Neural cell (in vitro differentiated cells): ENCODE results near the gene SNCAIP. TPM values are rescaled to one million over a fixed set of nuclear protein-coding genes. Genes with fewer than 3 reads are reported as not detected.
A peak's percentile ranks its signal among the peaks of the same experiment; 100 is the strongest.

Experiments used
- H2AFZ ChIP-seq: fragments of 200-600, 300-800 bp; sonication (generic), shearing (Covaris generic); 2 replicates; pipeline ENCODE4 v1.6.0; 2014; ENCODE audit warnings: low read depth, mild to moderate bottlenecking, antibody characterized with exemption, low read length, moderate library complexity
- H3F3A ChIP-seq: fragments of 200-600 bp; shearing (Covaris generic); 2 replicates; pipeline ENCODE4 v1.6.1; 2016; ENCODE audit warnings: mild to moderate bottlenecking, moderate library complexity, mixed read lengths, antibody characterized with exemption, low read length; ENCODE audit not compliant: insufficient read depth, poor library complexity, severe bottlenecking
- H3K27ac ChIP-seq: fragments of 200-600, 300-800 bp; sonication (generic), shearing (Covaris generic); 2 replicates; pipeline ENCODE4 v1.5.1; 2014; ENCODE audit warnings: mild to moderate bottlenecking, low read length, moderate library complexity
- H3K27me3 ChIP-seq: fragments of 300-800, 200-600 bp; sonication (generic), shearing (Covaris generic); 2 replicates; pipeline ENCODE4 v1.6.0; 2014; ENCODE audit warnings: mild to moderate bottlenecking, low read depth, low read length, moderate library complexity; ENCODE audit not compliant: insufficient read depth
- H3K36me3 ChIP-seq: fragments of 300-800, 200-600 bp; sonication (generic), shearing (Covaris generic); 2 replicates; pipeline ENCODE4 v1.5.1; 2014; ENCODE audit warnings: mild to moderate bottlenecking, antibody characterized with exemption, low read length, moderate library complexity; ENCODE audit not compliant: insufficient read depth
- H3K4me2 ChIP-seq: fragments of 300-800, 200-600 bp; sonication (generic), shearing (Covaris generic); 2 replicates; pipeline ENCODE4 v1.6.0; 2014; ENCODE audit warnings: mild to moderate bottlenecking, low read length
- H3K4me3 ChIP-seq: fragments of 300-800, 200-600 bp; sonication (generic), shearing (Covaris generic); 2 replicates; pipeline ENCODE4 v1.5.1; 2014; ENCODE audit warnings: mild to moderate bottlenecking, low read length, moderate library complexity
- H3K79me2 ChIP-seq: fragments of 200-600 bp; shearing (Covaris generic); replicated peaks from 2 replicates; pipeline ENCODE4 v1.6.0; 2014; ENCODE audit warnings: mild to moderate bottlenecking, low read length, moderate library complexity; ENCODE audit not compliant: insufficient read depth
- H3K9ac ChIP-seq: fragments of 300-800, 200-600 bp; sonication (generic), shearing (Covaris generic); 2 replicates; pipeline ENCODE4 v1.6.1; 2016; ENCODE audit warnings: mild to moderate bottlenecking, low read length, mixed read lengths
- H3K9me2 ChIP-seq: fragments of 200-600 bp; shearing (Covaris generic); 2 replicates; pipeline ENCODE4 v1.6.1; 2016; ENCODE audit warnings: mild to moderate bottlenecking, low read length, mixed read lengths; ENCODE audit not compliant: insufficient read depth
- H3K9me3 ChIP-seq: fragments of 200-600, 300-800 bp; sonication (generic), shearing (Covaris generic); 2 replicates; pipeline ENCODE4 v1.6.1; 2016; ENCODE audit warnings: mild to moderate bottlenecking, mixed run types, low read length, moderate library complexity, mixed read lengths
- H4K20me1 ChIP-seq: fragments of 200-600 bp; shearing (Covaris generic); 2 replicates; pipeline ENCODE4 v1.6.1; 2016; ENCODE audit warnings: mild to moderate bottlenecking, mixed run types; ENCODE audit not compliant: insufficient read depth
- CTCF ChIP-seq: fragments of 450-650 bp; IDR thresholded peaks from 2 replicates; pipeline ENCODE4 v1.5.1; 2014; ENCODE audit warnings: antibody characterized with exemption, mild to moderate bottlenecking, moderate library complexity; ENCODE audit not compliant: poor library complexity, severe bottlenecking
- EP300 ChIP-seq: fragments of 450-650 bp; conservative IDR thresholded peaks from 2 replicates; pipeline ENCODE4 v1.6.1; 2014; ENCODE audit warnings: antibody characterized with exemption, mild to moderate bottlenecking, moderate library complexity; ENCODE audit not compliant: poor library complexity, severe bottlenecking
- EZH2 ChIP-seq: fragments of 200-600, 300-800 bp; shearing (Covaris generic), sonication (generic); IDR thresholded peaks from 2 replicates; pipeline ENCODE4 v1.6.1; 2014; ENCODE audit warnings: antibody characterized with exemption, low read length, borderline replicate concordance, mild to moderate bottlenecking; ENCODE audit not compliant: insufficient read depth, poor library complexity, severe bottlenecking
- MXI1 ChIP-seq: fragments of 450-650 bp; conservative IDR thresholded peaks from 2 replicates; pipeline ENCODE4 v1.6.1; 2014; ENCODE audit warnings: antibody characterized with exemption, mild to moderate bottlenecking; ENCODE audit not compliant: poor library complexity, severe bottlenecking
- POLR2AphosphoS5 ChIP-seq: IDR thresholded peaks from 2 replicates; pipeline ENCODE4 v1.6.1; 2012
- RAD21 ChIP-seq: fragments of 450-650 bp; conservative IDR thresholded peaks from 2 replicates; pipeline ENCODE4 v1.6.1; 2014; ENCODE audit warnings: antibody characterized with exemption, mild to moderate bottlenecking, moderate library complexity
- SMC3 ChIP-seq: fragments of 450-650 bp; conservative IDR thresholded peaks from 2 replicates; pipeline ENCODE4 v1.6.1; 2014; ENCODE audit warnings: antibody characterized with exemption, mild to moderate bottlenecking, moderate library complexity; ENCODE audit not compliant: poor library complexity
- TAF1 ChIP-seq: IDR thresholded peaks from 2 replicates; pipeline ENCODE4 v1.6.1; 2012; ENCODE audit warnings: low read depth
- polyA plus RNA-seq: library from polyadenylated mRNA; depleted of rRNA; stranded (reverse); fragments of >200 nt; gene quantifications from 2 replicates; pipeline ENCODE4 v1.2.3, GENCODE V29; 2014
- TF ChIP-seq, protein P1 (sequence below): IDR thresholded peaks from 2 replicates; pipeline ENCODE4 v1.6.1; 2012; ENCODE audit warnings: borderline replicate concordance

The SNCAIP gene
- polyA plus RNA-seq, 1 donor from 2014 or later, result 25.6 TPM

- TF ChIP-seq EP300 (no peak), MXI1 (no peak), POLR2AphosphoS5 (no peak), EZH2 (no peak), RAD21 (peak; percentile 88), TAF1 (no peak), CTCF (peak; percentile 90), SMC3 (peak; percentile 85)
- TF ChIP-seq, protein P1, sequence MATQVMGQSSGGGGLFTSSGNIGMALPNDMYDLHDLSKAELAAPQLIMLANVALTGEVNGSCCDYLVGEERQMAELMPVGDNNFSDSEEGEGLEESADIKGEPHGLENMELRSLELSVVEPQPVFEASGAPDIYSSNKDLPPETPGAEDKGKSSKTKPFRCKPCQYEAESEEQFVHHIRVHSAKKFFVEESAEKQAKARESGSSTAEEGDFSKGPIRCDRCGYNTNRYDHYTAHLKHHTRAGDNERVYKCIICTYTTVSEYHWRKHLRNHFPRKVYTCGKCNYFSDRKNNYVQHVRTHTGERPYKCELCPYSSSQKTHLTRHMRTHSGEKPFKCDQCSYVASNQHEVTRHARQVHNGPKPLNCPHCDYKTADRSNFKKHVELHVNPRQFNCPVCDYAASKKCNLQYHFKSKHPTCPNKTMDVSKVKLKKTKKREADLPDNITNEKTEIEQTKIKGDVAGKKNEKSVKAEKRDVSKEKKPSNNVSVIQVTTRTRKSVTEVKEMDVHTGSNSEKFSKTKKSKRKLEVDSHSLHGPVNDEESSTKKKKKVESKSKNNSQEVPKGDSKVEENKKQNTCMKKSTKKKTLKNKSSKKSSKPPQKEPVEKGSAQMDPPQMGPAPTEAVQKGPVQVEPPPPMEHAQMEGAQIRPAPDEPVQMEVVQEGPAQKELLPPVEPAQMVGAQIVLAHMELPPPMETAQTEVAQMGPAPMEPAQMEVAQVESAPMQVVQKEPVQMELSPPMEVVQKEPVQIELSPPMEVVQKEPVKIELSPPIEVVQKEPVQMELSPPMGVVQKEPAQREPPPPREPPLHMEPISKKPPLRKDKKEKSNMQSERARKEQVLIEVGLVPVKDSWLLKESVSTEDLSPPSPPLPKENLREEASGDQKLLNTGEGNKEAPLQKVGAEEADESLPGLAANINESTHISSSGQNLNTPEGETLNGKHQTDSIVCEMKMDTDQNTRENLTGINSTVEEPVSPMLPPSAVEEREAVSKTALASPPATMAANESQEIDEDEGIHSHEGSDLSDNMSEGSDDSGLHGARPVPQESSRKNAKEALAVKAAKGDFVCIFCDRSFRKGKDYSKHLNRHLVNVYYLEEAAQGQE, result no peak
- no peaks in the 10 kb centered on the region for H3K9me3 ChIP-seq
- no peaks in the 10 kb centered on the region for H3K79me2 ChIP-seq
- H3K27ac ChIP-seq, result no peak overlapping the region
- no peaks in the 10 kb centered on the region for H4K20me1 ChIP-seq
- no peak overlapping the region for H3K4me2 ChIP-seq
- no peaks in the 10 kb centered on the region for H3F3A ChIP-seq
- no peaks in the 10 kb centered on the region for H3K27me3 ChIP-seq
- H3K9me2 ChIP-seq, result no peaks in the 10 kb centered on the region
- peak overlapping the region; percentile 14 for H2AFZ ChIP-seq
- H3K4me3 ChIP-seq, result no peak overlapping the region
- peak overlapping the region; percentile 21 for H3K9ac ChIP-seq
- no peaks in the 10 kb centered on the region for H3K36me3 ChIP-seq
These were observed 103.2 kb downstream of the SNCAIP start for GRCh38 chr5:122415030-122415800.

DNA sequence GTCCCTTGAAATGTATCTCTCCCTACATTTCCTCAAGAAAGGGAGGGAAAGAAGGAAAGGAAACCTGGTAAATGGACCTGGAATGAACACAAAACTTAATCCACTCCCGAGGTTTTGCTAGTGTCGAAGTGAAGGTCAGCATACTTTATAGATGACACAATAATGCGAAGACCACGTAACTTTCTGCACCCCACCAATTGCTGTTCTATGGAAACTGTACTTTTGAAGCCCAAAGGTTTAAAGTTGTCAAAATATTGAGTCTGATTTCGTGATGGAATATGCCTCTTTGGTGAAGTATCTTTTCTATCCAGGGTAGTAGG is 103.7 kb downstream of the SNCAIP start:
- no peaks in the 10 kb centered on the region for H3K36me3 ChIP-seq
- no peak overlapping the region for H3K9ac ChIP-seq
- no peak overlapping the region for H3K4me2 ChIP-seq
- no peak overlapping the region for H3K27ac ChIP-seq
- no peaks in the 10 kb centered on the region for H3F3A ChIP-seq
- no peaks in the 10 kb centered on the region for H3K9me2 ChIP-seq
- peak; percentile 6 for TF ChIP-seq CTCF
- TF ChIP-seq EZH2, result no peak
- no peaks in the 10 kb centered on the region for H3K79me2 ChIP-seq
- H3K27me3 ChIP-seq, result no peaks in the 10 kb centered on the region
- no peaks in the 10 kb centered on the region for H4K20me1 ChIP-seq
- H3K4me3 ChIP-seq, result no peak overlapping the region
- H3K9me3 ChIP-seq, result no peaks in the 10 kb centered on the region
- peak overlapping the region; percentile 14 for H2AFZ ChIP-seq
